Suprapubic skin (tissue), 3 donors: ENCODE measurements around the gene SERTAD4.

Experiments used
- POLR2A ChIP-seq, 2 donors: fragments of 450-650 bp; IDR thresholded peaks; one replicate each; pipeline ENCODE4 v1.6.1; 2017; ENCODE audit warnings: antibody characterized with exemption in 2 of 2, mild to moderate bottlenecking in 2 of 2, moderate library complexity in 2 of 2
- TF ChIP-seq, protein P1 (sequence below), 2 donors: fragments of 200-600 bp in 1 of 2; fragments of 450-650 bp in 1 of 2; sonication (generic) in 1 of 2; IDR thresholded peaks; one replicate each; pipeline ENCODE4 v1.5.1; 2016 to 2019; ENCODE audit warnings: antibody characterized with exemption in 2 of 2, mild to moderate bottlenecking in 1 of 2, moderate library complexity in 1 of 2

DNA sequence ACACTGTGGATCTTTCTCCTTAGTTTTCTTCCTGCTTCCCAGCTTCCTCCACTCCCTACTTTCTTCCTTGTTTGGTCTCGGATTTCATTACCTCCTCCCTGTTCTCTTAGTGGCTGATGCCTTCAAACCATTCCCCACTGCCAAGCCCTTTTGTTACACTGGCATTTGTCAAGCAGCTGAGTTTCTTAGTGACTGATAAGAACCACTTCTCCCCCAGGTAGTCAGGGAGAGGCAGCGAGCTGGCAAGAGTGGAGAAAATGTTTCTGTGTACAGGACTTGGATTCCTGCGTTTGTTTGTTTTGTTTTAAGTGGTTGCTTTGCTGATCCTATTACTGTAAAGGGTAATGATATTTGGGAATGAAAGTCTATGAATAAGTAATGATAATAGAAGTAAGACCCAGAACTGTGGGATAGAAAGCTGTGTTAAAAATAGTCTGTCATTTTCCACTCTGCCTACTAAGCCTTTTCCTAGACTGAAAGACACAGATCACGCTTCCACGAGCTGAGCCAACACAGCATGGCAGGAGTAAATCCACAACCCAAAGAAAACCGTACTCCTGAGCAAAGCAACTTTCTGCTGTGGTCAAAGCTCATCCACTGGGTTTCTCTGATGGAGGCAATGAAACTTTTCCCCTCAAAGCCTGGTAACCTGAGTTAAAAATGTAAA, 10.1 kb upstream of the SERTAD4 start:
- TF ChIP-seq, protein P1, sequence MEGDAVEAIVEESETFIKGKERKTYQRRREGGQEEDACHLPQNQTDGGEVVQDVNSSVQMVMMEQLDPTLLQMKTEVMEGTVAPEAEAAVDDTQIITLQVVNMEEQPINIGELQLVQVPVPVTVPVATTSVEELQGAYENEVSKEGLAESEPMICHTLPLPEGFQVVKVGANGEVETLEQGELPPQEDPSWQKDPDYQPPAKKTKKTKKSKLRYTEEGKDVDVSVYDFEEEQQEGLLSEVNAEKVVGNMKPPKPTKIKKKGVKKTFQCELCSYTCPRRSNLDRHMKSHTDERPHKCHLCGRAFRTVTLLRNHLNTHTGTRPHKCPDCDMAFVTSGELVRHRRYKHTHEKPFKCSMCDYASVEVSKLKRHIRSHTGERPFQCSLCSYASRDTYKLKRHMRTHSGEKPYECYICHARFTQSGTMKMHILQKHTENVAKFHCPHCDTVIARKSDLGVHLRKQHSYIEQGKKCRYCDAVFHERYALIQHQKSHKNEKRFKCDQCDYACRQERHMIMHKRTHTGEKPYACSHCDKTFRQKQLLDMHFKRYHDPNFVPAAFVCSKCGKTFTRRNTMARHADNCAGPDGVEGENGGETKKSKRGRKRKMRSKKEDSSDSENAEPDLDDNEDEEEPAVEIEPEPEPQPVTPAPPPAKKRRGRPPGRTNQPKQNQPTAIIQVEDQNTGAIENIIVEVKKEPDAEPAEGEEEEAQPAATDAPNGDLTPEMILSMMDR (IDR thresholded peaks at IDR 0.05) = no peak
- TF ChIP-seq POLR2A (IDR thresholded peaks at IDR 0.05) = no peak
